Thyroid gland (tissue), 4 donors: Measurements from ENCODE around the gene GFI1.

Source experiments
- CTCF ChIP-seq, 6 experiments: fragments of 200-600 bp in 3 of 6; fragments of 450-650 bp in 3 of 6; sonication (generic) in 3 of 6; IDR thresholded peaks; one replicate each; pipeline ENCODE4 v1.5.1; 2016 to 2019; ENCODE audit warnings: antibody characterized with exemption in 6 of 6, mild to moderate bottlenecking in 2 of 6, inconsistent platforms in 1 of 6, moderate library complexity in 1 of 6
- POLR2A ChIP-seq, 2 donors: fragments of 450-650 bp; IDR thresholded peaks; one replicate each; pipeline ENCODE4 v1.6.1; 2017; ENCODE audit warnings: antibody characterized with exemption in 2 of 2, mild to moderate bottlenecking in 2 of 2, moderate library complexity in 1 of 2

GRCh38 chr1:92486251-92487077 lies at the start of gene GFI1:
- TF ChIP-seq CTCF (IDR thresholded peaks at IDR 0.05): no peak
- no peak for TF ChIP-seq POLR2A (IDR thresholded peaks at IDR 0.05)
